HG03135 (cell line): ENCODE results near the gene TSPYL2.
A peak's percentile ranks its signal among the peaks of the same experiment; 100 is the strongest.

ENCODE experiments used
- ATAC-seq: cut with Tn5 transposase; IDR thresholded peaks from one replicate; pipeline ENCODE4 v1.9.1; 2021; ENCODE audit warnings: mild to moderate bottlenecking, moderate library complexity; ENCODE audit not compliant: unreplicated experiment

TSPYL2 gene

GRCh38 chrX:53078943-53079342, 3.2 kb upstream of the TSPYL2 start:
- no peak for ATAC-seq

- no peak for ATAC-seq
These were observed 1.3 kb upstream of the TSPYL2 start for GRCh38 chrX:53080628-53081580.

DNA sequence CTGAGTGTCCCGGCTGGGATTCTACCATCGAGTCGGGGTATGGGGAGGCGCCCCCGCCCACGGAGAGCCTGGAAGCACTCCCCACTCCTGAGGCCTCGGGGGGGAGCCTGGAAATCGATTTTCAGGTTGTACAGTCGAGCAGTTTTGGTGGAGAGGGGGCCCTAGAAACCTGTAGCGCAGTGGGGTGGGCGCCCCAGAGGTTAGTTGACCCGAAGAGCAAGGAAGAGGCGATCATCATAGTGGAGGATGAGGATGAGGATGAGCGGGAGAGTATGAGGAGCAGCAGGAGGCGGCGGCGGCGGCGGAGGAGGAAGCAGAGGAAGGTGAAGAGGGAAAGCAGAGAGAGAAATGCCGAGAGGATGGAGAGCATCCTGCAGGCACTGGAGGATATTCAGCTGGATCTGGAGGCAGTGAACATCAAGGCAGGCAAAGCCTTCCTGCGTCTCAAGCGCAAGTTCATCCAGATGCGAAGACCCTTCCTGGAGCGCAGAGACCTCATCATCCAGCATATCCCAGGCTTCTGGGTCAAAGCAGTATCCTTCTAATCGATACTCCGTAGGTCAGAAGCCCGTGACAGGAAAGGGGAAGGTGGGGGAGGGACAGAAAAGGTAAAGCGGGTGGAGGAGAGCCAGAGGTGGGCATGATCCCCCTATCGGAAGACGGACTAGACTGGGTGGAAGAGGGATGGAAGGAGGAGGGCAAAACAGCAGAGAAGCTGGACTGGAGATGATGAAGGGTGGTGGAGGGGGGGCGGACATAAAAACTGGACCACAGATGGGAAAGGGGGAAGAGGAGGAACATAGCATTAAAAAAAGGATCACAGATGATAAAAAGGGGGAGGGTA, 828 bp downstream of the TSPYL2 start:
- no peak for ATAC-seq

DNA sequence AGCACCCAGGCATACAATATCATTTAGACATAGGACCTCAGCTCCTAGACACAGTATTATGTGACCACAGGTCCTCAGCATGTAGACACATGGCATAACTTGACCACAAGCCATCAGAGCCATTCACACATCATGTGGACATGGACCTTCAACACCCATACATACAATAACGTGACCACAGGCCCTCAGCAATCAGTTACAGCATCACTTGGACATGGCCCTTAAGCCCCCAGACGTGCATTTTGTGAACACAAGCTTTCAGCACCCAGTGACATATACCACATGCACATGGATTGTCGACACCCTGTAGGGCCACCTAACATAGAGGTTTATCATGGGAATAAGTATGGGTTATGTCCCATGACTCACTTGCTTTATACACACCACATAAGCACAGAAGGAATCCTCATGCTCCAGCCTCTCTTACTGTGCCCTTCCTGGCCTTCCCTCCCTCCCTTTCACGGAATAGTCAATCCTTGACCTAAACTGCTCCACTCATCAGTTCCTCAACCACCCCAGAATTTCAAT, 1.9 kb downstream of the TSPYL2 start:
- no peak for ATAC-seq

DNA sequence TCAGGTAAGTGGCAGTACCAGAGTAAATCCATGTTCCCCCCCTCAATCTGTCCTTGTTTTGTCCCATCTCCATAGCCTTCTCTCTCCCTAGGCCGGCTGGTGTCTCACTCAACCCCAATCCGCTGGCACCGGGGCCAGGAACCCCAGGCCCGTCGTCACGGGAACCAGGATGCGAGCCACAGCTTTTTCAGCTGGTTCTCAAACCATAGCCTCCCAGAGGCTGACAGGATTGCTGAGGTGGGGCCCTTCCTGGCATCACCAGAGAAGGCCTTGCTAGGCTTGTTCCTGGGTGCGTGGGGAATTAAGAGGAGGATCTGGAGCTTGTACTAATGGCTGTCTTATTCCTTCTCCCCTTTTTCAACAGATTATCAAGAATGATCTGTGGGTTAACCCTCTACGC, 2.7 kb downstream of the TSPYL2 start:
- ATAC-seq: no peak

DNA sequence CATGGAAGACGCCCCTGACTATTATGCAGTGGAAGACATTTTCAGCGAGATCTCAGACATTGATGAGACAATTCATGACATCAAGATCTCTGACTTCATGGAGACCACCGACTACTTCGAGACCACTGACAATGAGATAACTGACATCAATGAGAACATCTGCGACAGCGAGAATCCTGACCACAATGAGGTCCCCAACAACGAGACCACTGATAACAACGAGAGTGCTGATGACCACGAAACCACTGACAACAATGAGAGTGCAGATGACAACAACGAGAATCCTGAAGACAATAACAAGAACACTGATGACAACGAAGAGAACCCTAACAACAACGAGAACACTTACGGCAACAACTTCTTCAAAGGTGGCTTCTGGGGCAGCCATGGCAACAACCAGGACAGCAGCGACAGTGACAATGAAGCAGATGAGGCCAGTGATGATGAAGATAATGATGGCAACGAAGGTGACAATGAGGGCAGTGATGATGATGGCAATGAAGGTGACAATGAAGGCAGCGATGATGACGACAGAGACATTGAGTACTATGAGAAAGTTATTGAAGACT, 3.6 kb downstream of the TSPYL2 start:
- no peak for ATAC-seq

DNA sequence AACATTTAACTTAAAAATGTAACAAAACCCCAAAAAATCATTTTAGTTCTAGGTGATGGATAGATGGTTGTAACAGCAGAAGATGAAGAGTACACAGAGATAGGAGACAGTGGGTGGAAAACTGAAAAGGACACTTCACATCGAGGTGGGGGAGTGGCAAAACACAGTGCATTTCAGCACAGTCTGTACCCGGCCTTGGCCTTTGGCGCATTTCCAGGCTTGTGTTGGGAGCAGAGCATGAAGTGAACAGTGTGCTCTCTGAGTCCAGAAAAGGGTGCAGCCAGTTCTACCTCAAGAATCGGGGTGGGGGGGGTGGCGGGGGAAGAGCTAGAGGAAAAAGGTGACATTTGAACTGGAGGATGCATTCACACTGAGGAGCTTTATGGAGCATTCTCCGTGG, 4.3 kb downstream of the TSPYL2 start:
- no peak for ATAC-seq

- ATAC-seq: no peak
These were observed 5.2 kb downstream of the TSPYL2 start for GRCh38 chrX:53087388-53087831.

DNA sequence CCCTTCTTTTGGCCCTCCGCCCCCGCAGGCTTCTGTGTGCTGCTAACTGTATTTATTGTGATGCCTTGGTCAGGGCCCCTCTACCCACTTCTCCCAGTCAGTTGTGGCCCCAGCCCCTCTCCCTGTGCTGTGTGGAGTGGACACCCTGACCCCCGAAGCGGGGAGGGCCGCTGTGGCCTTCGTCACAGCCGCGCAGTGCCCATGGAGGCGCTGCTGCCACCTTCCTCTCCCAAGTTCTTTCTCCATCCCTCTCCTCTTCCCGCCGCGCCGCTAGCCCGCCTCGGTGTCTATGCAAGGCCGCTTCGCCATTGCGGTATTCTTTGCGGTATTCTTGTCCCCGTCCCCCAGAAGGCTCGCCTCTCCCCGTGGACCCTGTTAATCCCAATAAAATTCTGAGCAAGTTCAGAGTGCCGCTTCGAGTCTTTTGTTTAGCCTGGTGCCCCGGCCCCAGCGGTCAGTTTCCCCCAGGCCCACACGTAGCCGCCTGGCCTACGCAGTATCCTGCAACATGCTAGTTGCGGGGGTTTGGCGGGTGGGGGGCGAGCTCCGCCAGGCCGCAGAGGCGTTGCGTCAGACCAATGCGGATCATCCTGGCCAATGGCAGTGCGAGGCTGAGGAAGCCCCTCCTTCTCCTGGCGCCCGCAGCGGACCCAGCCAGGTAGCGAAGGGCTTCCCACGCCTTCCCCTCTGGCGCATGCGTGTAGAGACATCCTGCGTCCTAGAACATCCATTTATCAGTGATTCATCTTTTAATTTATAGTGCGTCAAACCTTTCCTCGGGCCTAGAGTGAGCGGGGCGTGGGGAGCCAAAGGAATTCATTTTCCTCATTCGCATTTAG, 6.2 kb downstream of the TSPYL2 start:
- no peak for ATAC-seq

- ATAC-seq: no peak
These were observed 7.2 kb downstream of the TSPYL2 start for GRCh38 chrX:53089224-53089842.

GRCh38 chrX:53089925-53090324, 7.8 kb downstream of the TSPYL2 start:
- ATAC-seq: no peak

GRCh38 chrX:53091354-53091753, 9.2 kb downstream of the TSPYL2 start:
- no peak for ATAC-seq

GRCh38 chrX:53093177-53093655, 11.0 kb downstream of the TSPYL2 start:
- ATAC-seq: peak; percentile 48

DNA sequence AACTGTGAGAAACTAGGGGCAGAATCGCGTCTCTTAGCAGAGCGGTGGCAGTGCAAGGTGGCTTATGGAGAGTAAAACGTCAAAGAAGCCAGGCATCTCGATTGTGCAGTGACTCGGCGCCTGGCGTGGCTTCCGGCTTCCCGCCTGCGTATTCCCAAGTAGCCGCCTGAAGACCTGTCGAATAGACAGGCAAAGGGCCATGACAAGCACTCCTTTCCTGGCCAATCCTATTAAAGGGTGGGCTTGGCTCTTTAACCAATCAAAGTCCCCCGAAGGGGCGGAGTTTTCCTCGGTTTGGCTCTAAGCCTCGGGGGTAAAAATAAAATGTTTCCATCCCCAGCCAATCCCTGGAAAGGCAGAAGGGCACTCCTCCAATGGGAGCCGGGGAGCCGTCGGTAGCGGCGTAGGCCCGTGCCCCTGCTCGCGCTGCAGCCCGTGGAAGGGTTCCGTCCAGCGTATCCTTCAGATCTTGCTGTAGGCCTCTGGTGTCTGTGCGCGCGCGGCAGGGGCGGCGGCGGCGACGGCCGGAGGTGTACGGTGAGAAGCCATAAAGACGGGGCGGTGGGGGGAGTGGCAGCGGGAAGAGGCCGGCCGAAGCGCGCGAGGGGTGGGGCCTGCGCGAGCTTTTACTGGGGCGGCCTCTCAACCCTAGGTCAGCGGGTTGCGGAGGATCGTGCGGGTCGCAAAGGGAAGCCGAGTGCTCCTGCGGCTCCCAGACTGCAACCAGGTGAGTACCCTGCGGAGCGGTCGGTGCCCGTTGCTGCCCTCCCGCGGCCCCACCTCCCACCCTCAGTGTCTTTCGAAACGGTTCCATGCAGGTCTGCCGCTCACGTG, 11.8 kb downstream of the TSPYL2 start, which contains the start of gene KANTR:
KANTR (plus strand) TSS at position 395 of the 834 bp plus-strand sequence. CDS start 30,131 bp downstream, outside the sequence.
- ATAC-seq: peak; percentile 74

DNA sequence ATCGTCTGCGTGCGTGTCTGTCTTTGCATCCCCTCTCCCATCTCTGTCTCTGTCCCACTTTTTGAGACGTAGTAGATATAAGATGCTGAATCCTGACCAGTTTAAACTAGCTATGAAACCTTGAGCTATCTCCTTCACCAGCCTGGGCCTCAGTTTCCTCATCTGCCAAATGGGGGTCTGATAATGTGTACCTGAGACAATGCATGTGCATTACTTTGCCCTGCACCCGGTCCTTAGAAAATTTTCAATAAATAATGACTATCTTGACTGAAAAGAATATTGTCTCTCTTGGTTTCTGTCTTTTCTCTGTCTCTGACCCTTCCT, 12.4 kb downstream of the TSPYL2 start:
- ATAC-seq: no peak

DNA sequence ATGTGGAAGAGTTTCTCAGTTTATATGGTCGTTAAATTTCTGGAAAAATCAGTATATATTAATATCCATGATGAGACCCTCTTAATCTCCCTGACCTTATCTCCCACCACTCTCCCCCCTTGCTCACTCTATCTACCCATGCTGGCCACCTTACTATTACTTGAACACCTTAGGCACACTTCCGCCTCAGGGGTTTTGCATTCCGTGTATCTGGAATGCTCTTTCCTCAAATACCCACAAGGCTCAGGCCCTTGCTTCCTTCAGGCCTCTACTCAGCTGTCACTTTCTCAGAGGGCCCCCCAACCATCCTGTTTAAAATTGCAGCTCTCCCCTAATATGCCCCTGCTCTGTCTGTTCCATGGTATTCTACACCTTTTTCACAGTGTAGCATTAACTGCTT, 13.6 kb downstream of the TSPYL2 start:
- no peak for ATAC-seq

DNA sequence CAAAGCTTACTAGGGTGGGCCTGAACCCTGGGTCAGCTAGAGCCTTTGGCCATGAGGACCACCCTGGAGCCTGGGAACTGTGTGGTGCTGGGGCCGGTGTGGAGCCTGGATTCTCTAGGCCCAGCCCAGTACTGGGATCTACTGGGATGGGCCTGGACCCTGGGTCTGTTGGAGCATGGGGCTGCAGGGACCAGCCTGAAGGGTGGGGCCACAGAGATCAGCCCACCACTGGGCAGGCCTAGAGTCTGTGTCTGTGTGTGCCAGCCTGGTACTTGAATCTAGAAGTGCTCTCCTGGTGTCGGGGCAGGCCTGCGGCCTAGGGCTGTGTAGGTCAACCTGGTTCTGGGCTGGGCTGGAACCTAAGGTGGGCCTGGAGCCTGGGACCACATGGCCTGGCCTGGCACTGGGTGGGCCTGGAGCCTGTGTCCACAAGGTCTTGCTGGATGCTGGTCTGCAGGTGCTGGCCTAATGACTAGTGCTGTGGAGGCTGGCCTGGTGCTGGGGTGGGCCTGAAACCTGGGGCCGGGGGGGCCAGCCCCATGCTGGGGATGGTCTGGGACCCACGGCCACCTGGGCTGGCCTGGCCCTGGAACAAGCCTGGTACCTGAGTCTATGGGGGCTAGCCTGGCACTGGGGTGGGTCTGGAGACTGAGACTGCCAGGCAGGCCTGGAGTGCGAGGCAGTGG, 32.8 kb downstream of the TSPYL2 start:
- no peak for ATAC-seq

- no peak for ATAC-seq
These were observed 33.3 kb downstream of the TSPYL2 start for GRCh38 chrX:53115550-53115874.
